ENCODE results near the gene ICAM1. TPM values are rescaled to one million over a fixed set of nuclear protein-coding genes. Genes with fewer than 3 reads are reported as not detected.

ICAM1 gene
- total and polyA plus RNA-seq, 2 of the 8 experiments (the other 6 are each of a cell fraction or from before 2014, with no cell fraction given), result 4.0 to 9.4 TPM

DNA sequence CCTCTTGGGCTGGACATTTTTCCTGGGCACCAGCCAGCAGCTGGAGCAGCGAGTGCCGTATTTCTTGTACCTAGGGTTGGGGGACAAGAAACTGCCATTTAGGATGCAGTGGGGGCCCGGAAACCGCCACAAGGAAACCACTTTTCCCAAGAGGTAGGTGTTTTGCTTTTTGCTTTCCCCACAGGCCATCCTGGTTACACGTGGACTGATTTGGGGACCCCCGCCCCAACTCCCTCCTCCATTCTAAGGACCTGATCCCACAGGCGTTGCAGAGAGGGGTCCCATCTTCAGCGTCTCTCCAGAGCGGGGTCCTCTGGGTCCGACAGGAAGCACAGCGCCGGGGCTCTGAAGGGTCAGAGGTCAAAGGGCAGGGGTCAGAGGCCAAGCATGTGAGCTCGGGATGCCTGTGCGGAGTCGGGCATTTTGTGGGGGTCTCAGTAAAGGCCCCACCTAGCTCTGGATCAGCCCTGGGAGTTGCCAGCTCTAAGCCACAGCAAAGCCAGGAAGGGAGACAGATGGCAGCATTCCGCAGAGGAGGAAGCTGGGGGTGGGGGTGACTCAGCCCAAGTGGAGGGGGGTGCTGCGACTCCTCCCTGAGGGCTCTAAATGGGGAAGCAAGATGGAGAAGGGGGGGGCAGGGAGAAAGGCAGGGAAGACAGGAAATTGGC is 34.4 kb downstream of the ICAM1 start (continued):
- TF ChIP-seq KDM4A (IDR thresholded peaks at IDR 0.05; ENCODE audit: low read depth, low read length, severe bottlenecking), result no peak
- TF ChIP-seq TEAD4 (IDR thresholded peaks at IDR 0.05; ENCODE audit: low read depth, low read length), result no peak
- no peak for TF ChIP-seq POLR2AphosphoS5 (IDR thresholded peaks at IDR 0.05; ENCODE audit: low read depth, low read length)
- TF ChIP-seq RFX5 (IDR thresholded peaks at IDR 0.05; ENCODE audit: borderline replicate concordance, low read depth, low read length), result no peak
- TF ChIP-seq NRF1 (IDR thresholded peaks at IDR 0.05; ENCODE audit: low read depth, low read length), result no peak
- TF ChIP-seq NANOG (IDR thresholded peaks at IDR 0.05; ENCODE audit: insufficient read depth, low read depth, low read length, poor library complexity, severe bottlenecking), result no peak

Measured in H1 (cell line).